Measurements from ENCODE around the gene TCF7. TPM values are rescaled to one million over a fixed set of nuclear protein-coding genes. Genes with fewer than 3 reads are reported as not detected.

TCF7 gene
- total RNA-seq, 1 experiment from 2014 or later = 18.2 TPM

DNA sequence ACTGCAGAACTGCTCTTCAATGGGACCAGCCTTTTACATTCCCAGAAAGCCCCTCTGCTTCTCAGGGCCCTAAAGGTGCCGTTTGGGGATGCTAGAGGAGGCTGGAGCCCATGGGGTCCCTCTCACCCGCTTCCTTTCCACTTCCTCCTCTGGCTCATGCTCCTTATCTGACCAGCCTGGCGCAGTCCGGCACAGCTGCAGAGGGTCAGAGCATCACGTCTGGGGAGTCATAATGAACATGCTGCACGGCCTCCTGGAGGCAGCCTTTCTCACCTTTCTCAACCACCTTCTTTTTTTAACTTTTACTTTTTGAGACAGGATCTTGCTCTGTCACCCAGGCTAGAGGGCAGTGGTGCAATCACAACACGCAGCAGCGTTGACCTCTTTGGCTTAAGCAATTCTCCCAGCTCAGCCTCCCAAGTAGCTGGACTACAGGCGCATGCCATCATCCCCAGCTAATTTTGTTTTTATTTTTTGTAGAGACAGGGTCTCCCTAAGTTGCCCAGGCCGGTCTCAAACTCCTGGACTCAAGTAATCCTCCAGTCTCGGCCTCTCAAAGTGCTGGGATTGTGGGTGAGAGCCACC lies 15.1 kb upstream of the TCF7 start:
- Histone ChIP-seq H2BK20ac (ENCODE audit: low read depth, low read length, poor library complexity, severe bottlenecking) (no peak overlapping the region), H3K23me2 (ENCODE audit: insufficient read length, low read depth, low read length, poor library complexity, severe bottlenecking) (no peaks in the 10 kb centered on the region), H3K4ac (ENCODE audit: low read depth, low read length) (no peak overlapping the region), H3K27me3 (ENCODE audit: insufficient read depth, low read length) (peaks cover 5% of the 10 kb centered on the region; the same call in 1 of the 2 replicates), H2BK12ac (ENCODE audit: insufficient read length, low read depth, low read length) (no peak overlapping the region), H2BK120ac (ENCODE audit: low read depth, low read length, poor library complexity, severe bottlenecking) (no peak overlapping the region), H3K4me1 (ENCODE audit: insufficient read depth, low read length) (no peaks in the 10 kb centered on the region), H3T11ph (ENCODE audit: low read length) (no peak overlapping the region), H3K9ac (ENCODE audit: extremely low read depth, insufficient read length, low read length) (no peak overlapping the region), H3K56ac (ENCODE audit: insufficient read length, low read depth, low read length) (no peak overlapping the region), H3K79me2 (ENCODE audit: insufficient read depth, low read length) (no peaks in the 10 kb centered on the region), H3K23ac (ENCODE audit: insufficient read length, low read depth, low read length) (no peak overlapping the region), H4K5ac (ENCODE audit: insufficient read length, low read depth, low read length) (no peak overlapping the region), H4K20me1 (ENCODE audit: control insufficient read depth, insufficient read depth, insufficient read length) (no peaks in the 10 kb centered on the region), H2BK15ac (ENCODE audit: low read depth, low read length) (no peak overlapping the region), H3K79me1 (ENCODE audit: insufficient read depth, low read depth, low read length, poor library complexity, severe bottlenecking) (no peaks in the 10 kb centered on the region), H2AFZ (ENCODE audit: low read length) (no peak overlapping the region), H3K18ac (ENCODE audit: insufficient read length, low read depth, low read length) (no peak overlapping the region), H4K91ac (ENCODE audit: insufficient read length, low read depth, low read length) (no peak overlapping the region), H3K4me2 (ENCODE audit: insufficient read depth, insufficient read length, low read length) (no peak overlapping the region), H3K9me3 (ENCODE audit: control insufficient read depth, low read depth, low read length) (no peaks in the 10 kb centered on the region), H3K27ac (ENCODE audit: insufficient read length, low read depth, low read length) (no peak overlapping the region), H3K14ac (ENCODE audit: insufficient read depth, low read length) (no peak overlapping the region), H4K8ac (replicated peaks; ENCODE audit: insufficient read length, low read depth, low read length) (no peak overlapping the region), H2BK5ac (ENCODE audit: insufficient read length, low read length) (no peak overlapping the region), H2AK5ac (ENCODE audit: insufficient read length, low read length) (no peak overlapping the region)
- Mint-ChIP-seq H3K27me3 (ENCODE audit: low read depth) (peaks cover 59% of the 10 kb centered on the region), H3K36me3 (ENCODE audit: insufficient read depth in 1 of 3, low read depth in 3 of 3) (no peaks in the 10 kb centered on the region), H3K27ac (peak overlapping the region in 1 of 3 experiments; percentile 44; a peak in 2 of 7 replicates), H3K9me3 (no peaks in the 10 kb centered on the region), H3K4me1 (peaks cover 53 to 58% of the 10 kb centered on the region in 2 experiments), H3K4me3 (no peak overlapping the region)
- DNase-seq = no peak
- no CpG with 5 or more reads among the region's 11 CpGs for WGBS (ENCODE audit: extremely low coverage, insufficient read length, low lambda C conversion rate)
- TF ChIP-seq, protein P1, sequence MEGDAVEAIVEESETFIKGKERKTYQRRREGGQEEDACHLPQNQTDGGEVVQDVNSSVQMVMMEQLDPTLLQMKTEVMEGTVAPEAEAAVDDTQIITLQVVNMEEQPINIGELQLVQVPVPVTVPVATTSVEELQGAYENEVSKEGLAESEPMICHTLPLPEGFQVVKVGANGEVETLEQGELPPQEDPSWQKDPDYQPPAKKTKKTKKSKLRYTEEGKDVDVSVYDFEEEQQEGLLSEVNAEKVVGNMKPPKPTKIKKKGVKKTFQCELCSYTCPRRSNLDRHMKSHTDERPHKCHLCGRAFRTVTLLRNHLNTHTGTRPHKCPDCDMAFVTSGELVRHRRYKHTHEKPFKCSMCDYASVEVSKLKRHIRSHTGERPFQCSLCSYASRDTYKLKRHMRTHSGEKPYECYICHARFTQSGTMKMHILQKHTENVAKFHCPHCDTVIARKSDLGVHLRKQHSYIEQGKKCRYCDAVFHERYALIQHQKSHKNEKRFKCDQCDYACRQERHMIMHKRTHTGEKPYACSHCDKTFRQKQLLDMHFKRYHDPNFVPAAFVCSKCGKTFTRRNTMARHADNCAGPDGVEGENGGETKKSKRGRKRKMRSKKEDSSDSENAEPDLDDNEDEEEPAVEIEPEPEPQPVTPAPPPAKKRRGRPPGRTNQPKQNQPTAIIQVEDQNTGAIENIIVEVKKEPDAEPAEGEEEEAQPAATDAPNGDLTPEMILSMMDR (conservative IDR thresholded peaks at IDR 0.05) = no peak

Measured in H9 (cell line).